ENCODE data around the gene NTRK2.

NTRK2 gene

GRCh38 chr9:85021686-85022085 lies 352.2 kb downstream of the NTRK2 start:
- no peak for DNase-seq (ENCODE audit: low read depth)

- DNase-seq (ENCODE audit: low read depth), result no peak
Measured at GRCh38 chr9:85024374-85024773, 354.8 kb downstream of the NTRK2 start.

- DNase-seq (ENCODE audit: low read depth), result no peak
Measured at GRCh38 chr9:85025638-85026037, 356.1 kb downstream of the NTRK2 start.

GRCh38 chr9:85027870-85028269 lies 358.3 kb downstream of the NTRK2 start:
- DNase-seq (ENCODE audit: low read depth), result no peak

- no peak for DNase-seq (ENCODE audit: low read depth)
Measured at GRCh38 chr9:85030316-85030715, 360.8 kb downstream of the NTRK2 start.

GRCh38 chr9:85036496-85036895 lies 367.0 kb downstream of the NTRK2 start:
- no peak for DNase-seq (ENCODE audit: low read depth)

GRCh38 chr9:85038061-85038460 lies 368.5 kb downstream of the NTRK2 start:
- DNase-seq (ENCODE audit: low read depth), result peak; percentile 29

GRCh38 chr9:85038824-85039608 lies 369.5 kb downstream of the NTRK2 start:
- no peak for DNase-seq (ENCODE audit: low read depth)

GRCh38 chr9:85040146-85040545 lies 370.6 kb downstream of the NTRK2 start:
- no peak for DNase-seq (ENCODE audit: low read depth)

GRCh38 chr9:85040821-85041465 lies 371.4 kb downstream of the NTRK2 start:
- DNase-seq (ENCODE audit: low read depth), result no peak

GRCh38 chr9:85041466-85042137 lies 372.1 kb downstream of the NTRK2 start:
- no peak for DNase-seq (ENCODE audit: low read depth)

GRCh38 chr9:85042981-85043647 lies 373.6 kb downstream of the NTRK2 start:
- peak; percentile 8 for DNase-seq (ENCODE audit: low read depth)

GRCh38 chr9:85045271-85045670 lies 375.7 kb downstream of the NTRK2 start:
- no peak for DNase-seq (ENCODE audit: low read depth)

- DNase-seq (ENCODE audit: low read depth), result no peak
Measured at GRCh38 chr9:85046475-85046874, 376.9 kb downstream of the NTRK2 start.

- DNase-seq (ENCODE audit: low read depth), result no peak
Measured at GRCh38 chr9:85053206-85053786, 383.8 kb downstream of the NTRK2 start.

GRCh38 chr9:85054017-85054416 lies 384.5 kb downstream of the NTRK2 start:
- no peak for DNase-seq (ENCODE audit: low read depth)

- DNase-seq (ENCODE audit: low read depth), result no peak
Measured at GRCh38 chr9:85055506-85056202, 386.1 kb downstream of the NTRK2 start.

GRCh38 chr9:85056203-85056572 lies 386.7 kb downstream of the NTRK2 start:
- DNase-seq (ENCODE audit: low read depth), result no peak

GRCh38 chr9:85061969-85062368 lies 392.4 kb downstream of the NTRK2 start:
- no peak for DNase-seq (ENCODE audit: low read depth)

GRCh38 chr9:85062385-85063022 lies 393.0 kb downstream of the NTRK2 start:
- DNase-seq (ENCODE audit: low read depth), result no peak

GRCh38 chr9:85064811-85065371 lies 395.4 kb downstream of the NTRK2 start:
- DNase-seq (ENCODE audit: low read depth), result no peak

Data from fibroblast of gingiva (primary cell).